ENCODE results near the gene WDR54.
"Not testable (repeated sequence)": the region's sequence is repeated elsewhere in the genome, so short reads cannot be mapped to it uniquely, and the experiment has no call there.

WDR54 gene

GRCh38 chr2:74406035-74406434 is 15.5 kb upstream of the WDR54 start:
- no peak for DNase-seq (ENCODE audit: low read depth in 1 of 2, low spot score in 1 of 2)

GRCh38 chr2:74407682-74408081 is 13.8 kb upstream of the WDR54 start:
- no peak for DNase-seq (ENCODE audit: low read depth in 1 of 2, low spot score in 1 of 2)

GRCh38 chr2:74413001-74413698 is 8.4 kb upstream of the WDR54 start:
- no peak for DNase-seq (ENCODE audit: low read depth in 1 of 2, low spot score in 1 of 2)

- no peak for DNase-seq (ENCODE audit: low read depth in 1 of 2, low spot score in 1 of 2)
Measured at GRCh38 chr2:74414441-74414840, 7.1 kb upstream of the WDR54 start.

GRCh38 chr2:74414881-74415761 is 6.4 kb upstream of the WDR54 start:
- DNase-seq (ENCODE audit: low read depth in 1 of 2, low spot score in 1 of 2), result no peak

- DNase-seq (ENCODE audit: low read depth in 1 of 2, low spot score in 1 of 2), result no peak
Measured at GRCh38 chr2:74415762-74416395, 5.7 kb upstream of the WDR54 start.

GRCh38 chr2:74416778-74417177 is 4.8 kb upstream of the WDR54 start:
- DNase-seq (ENCODE audit: low read depth in 1 of 2, low spot score in 1 of 2), result no peak

GRCh38 chr2:74417197-74417596 is 4.3 kb upstream of the WDR54 start:
- no peak for DNase-seq (ENCODE audit: low read depth in 1 of 2, low spot score in 1 of 2)

- no peak for DNase-seq (ENCODE audit: low read depth in 1 of 2, low spot score in 1 of 2)
Measured at GRCh38 chr2:74417763-74418162, 3.8 kb upstream of the WDR54 start.

- no peak for DNase-seq (ENCODE audit: low read depth in 1 of 2, low spot score in 1 of 2)
Measured at GRCh38 chr2:74418312-74418711, 3.2 kb upstream of the WDR54 start.

- DNase-seq (ENCODE audit: low read depth in 1 of 2, low spot score in 1 of 2), result no peak
Measured at GRCh38 chr2:74419345-74419744, 2.2 kb upstream of the WDR54 start.

GRCh38 chr2:74420006-74420405 is 1.5 kb upstream of the WDR54 start:
- no peak for DNase-seq (ENCODE audit: low read depth in 1 of 2, low spot score in 1 of 2)

- DNase-seq (ENCODE audit: low read depth in 1 of 2, low spot score in 1 of 2), result not testable (repeated sequence)
Measured at GRCh38 chr2:74420443-74421103, 957 bp upstream of the WDR54 start.

- no peak for DNase-seq (ENCODE audit: low read depth in 1 of 2, low spot score in 1 of 2)
Measured at GRCh38 chr2:74423231-74424095, 1.9 kb downstream of the WDR54 start.

GRCh38 chr2:74424139-74424992 is 2.8 kb downstream of the WDR54 start:
- DNase-seq (ENCODE audit: low read depth in 1 of 2, low spot score in 1 of 2), result no peak

GRCh38 chr2:74424995-74425406 is 3.5 kb downstream of the WDR54 start:
- DNase-seq (ENCODE audit: low read depth in 1 of 2, low spot score in 1 of 2), result no peak

- DNase-seq (ENCODE audit: low read depth in 1 of 2, low spot score in 1 of 2), result no peak
Measured at GRCh38 chr2:74425523-74425922, 4.0 kb downstream of the WDR54 start.

- DNase-seq (ENCODE audit: low read depth in 1 of 2, low spot score in 1 of 2), result no peak
Measured at GRCh38 chr2:74426181-74426758, 4.7 kb downstream of the WDR54 start.

- no peak for DNase-seq (ENCODE audit: low read depth in 1 of 2, low spot score in 1 of 2)
Measured at GRCh38 chr2:74427551-74427950, 6.0 kb downstream of the WDR54 start.
